GM18867 (cell line): Measurements from ENCODE around the gene NFATC1.

Experiments used
- ATAC-seq: cut with Tn5 transposase; IDR thresholded peaks from one replicate; pipeline ENCODE4 v1.9.1; 2021; ENCODE audit warnings: mild to moderate bottlenecking, moderate library complexity; ENCODE audit not compliant: unreplicated experiment

Gene NFATC1

GRCh38 chr18:79547413-79548076, 151.8 kb downstream of the NFATC1 start:
- no peak for ATAC-seq

DNA sequence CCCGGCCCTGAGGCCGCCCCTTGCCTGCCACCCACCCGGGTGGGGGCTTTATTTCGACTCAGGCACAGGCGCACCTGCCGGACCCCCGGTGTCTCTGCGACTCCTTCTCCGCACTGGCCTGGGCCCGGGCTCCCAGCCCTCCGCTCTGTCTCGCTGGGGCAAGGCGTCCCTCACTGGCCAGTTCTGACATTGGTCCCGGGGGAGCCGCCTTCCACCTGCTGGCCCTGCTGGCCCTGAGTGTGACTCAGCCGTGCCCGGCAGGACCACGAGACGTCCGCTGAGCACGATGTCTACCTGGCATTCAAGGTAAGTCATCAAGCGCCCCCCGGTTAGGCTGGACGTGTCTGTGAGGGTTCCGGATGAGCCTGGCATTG, 152.3 kb downstream of the NFATC1 start:
- ATAC-seq, result no peak

GRCh38 chr18:79548621-79548985, 152.9 kb downstream of the NFATC1 start:
- no peak for ATAC-seq

DNA sequence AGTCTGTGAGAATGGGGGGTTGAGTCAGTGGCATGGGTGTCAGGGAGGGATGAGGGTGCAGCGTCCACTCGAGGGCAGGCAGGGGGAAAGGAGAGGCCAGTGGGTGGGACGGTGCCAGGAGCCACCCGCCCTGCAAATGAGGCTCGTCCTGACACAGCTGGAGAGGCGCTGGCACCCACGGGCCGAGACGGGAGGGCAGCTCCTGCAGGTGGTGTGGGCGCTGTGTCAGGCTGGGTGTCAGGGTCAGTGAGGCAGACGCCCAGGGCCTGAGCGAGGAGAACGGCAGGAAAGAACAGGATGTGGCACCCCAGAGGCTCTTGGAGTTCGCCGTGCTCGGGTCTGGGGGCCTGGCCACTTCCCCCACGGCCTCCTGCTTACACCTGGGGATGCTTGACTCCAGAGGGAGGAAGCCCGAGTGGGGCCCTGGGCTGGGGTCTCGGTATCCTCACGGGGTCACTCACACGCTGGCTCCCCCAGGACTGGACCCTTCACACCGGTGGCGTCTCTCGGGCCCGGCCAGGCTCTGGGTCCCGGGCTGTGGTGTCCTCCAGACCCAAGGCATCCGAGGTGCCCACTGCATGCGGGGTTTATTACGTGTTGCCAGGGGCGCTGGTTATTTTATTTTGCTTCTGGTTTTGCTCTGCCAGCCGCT, 153.4 kb downstream of the NFATC1 start:
- no peak for ATAC-seq

GRCh38 chr18:79549638-79550000, 153.9 kb downstream of the NFATC1 start:
- ATAC-seq, result no peak

DNA sequence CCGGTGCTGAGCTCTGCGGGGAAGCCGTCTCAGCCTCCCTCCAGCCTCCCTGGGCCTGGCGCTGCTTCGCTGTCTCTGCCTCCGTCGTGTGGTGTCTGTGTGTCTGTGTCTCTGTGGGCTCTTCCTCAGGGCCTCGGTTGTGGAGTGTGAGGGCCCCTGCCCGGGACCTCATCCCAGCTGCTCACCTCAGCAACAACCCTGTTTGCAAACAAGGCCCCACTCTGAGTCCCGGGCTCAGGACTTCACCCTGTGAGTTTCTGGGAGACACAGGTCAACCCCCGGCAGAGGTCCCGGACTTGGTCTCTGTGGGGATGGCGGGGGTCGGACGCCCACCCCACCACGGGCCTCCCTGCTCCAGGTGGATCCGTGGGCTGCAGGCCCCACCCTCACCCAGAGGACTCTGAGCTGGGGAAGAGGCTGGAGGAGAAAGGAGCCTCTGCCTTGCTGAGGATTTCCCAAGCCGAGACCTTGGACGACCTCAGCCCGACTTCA, 156.5 kb downstream of the NFATC1 start:
- ATAC-seq, result no peak

DNA sequence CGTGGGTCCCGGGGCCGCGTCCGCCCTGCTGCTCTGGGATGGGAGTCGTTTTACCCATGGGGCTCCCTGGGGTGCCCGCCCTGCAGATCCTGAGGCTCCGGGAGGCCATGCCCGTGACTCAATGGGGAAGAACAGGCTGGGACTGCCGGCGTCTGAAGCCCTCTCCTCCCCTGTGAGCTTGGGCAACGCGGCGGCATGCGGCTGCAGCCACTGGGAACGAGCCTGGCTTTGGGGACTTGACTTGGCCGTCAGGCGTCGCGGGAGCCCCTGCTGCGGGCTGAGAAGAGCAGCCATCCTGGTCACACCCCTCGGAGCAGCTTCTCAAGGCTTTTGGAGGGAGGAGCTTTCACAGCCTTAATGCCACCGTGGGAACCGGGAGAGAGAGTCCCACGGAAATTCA, 157.0 kb downstream of the NFATC1 start:
- no peak for ATAC-seq

GRCh38 chr18:79553154-79553553, 157.4 kb downstream of the NFATC1 start:
- no peak for ATAC-seq

GRCh38 chr18:79553696-79554095, 158.0 kb downstream of the NFATC1 start:
- no peak for ATAC-seq

GRCh38 chr18:79554321-79554720, 158.6 kb downstream of the NFATC1 start:
- no peak for ATAC-seq

DNA sequence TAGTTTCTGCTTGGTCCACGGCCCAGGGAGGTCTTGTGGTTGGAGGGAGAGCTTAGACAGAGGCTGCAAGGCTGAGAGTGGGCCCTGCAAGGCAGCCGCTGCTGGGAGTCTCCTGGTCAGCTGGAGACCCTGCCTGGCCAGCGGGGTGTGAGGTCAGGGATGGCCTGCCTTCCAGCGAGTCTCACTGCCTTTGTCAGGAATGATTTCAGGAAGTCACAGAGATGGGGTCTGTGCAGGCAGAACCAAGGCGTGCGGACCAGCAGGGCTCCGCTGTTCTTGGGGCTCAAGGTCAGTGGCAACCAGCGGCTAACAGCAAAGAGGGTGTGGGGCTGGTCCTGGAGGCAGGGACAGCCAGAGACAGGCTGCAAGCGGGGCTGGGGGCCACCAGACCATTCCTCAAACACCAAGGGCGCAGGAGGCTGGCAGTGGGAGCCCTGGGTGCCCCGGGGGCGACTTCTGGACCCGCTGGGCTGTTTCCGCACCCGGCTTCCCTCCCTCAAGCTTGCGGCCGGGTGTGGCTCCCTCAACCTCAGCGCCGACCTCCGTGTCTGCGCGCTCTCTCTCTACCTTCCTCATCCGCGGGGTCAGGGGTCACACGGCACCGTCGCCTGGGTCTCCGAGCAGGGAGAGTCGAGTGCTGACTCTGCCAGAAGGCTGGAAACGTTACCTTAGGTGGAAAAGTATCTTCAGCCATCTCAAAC, 159.4 kb downstream of the NFATC1 start:
- no peak for ATAC-seq

GRCh38 chr18:79555885-79556284, 160.2 kb downstream of the NFATC1 start:
- ATAC-seq, result no peak

DNA sequence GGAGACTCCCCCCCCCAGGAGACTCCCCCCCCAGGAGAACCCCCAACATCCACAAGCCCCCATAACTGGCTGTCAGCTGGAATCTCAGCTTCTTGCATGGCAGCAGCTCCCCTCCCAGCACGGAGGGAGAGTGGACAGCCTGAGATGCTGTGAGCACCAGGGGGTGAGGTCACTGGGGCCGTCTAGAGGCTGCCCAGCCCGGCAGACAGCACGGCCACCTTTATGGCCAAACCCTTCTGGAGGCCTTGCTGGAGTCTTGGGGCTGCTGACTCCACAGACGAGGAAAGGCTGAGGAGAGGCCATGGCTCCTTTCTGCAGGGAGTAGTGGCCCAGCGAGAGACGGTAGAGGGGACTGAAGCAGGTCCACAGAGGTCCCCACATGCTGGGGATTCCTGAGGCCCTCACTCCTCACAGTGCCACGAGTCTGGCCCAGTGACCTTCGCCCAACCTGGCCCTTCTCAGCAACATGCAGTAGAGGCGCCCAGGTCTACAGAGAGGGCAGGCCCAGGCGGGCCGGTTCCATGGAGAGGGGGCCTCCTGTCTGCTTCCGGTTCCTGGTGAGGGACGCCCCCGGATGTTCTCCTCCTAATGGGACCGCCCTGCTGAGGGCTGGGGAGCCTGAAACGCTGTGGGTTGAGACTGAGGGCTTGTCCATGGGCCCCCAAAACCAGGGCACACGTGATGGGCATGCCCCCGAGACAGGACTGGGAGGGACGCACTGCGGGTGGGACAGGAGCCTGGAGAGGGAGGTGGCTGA, 161.3 kb downstream of the NFATC1 start:
- ATAC-seq, result no peak

- no peak for ATAC-seq
Measured at GRCh38 chr18:79558196-79558932, 162.6 kb downstream of the NFATC1 start.

GRCh38 chr18:79558933-79559416, 163.2 kb downstream of the NFATC1 start:
- ATAC-seq, result no peak

DNA sequence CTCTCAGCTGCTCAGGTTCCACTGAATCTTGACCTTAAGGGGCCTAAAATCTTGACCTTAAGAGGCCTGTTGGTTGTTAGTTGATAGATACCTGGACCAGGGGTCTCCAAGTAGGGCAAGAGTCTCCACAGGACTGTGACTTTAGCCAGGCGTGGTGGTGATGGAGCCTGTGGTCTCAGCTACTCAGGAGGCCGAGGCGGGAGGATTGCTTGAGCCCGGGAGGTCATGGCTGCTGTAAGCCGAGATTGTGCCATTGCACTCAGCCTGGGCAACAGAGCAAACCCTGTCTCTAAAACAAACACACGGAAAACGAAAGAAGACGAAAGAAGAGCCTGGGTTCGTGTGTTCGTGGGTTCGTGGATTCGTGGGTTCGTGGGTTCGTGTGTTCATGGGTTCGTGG, 163.7 kb downstream of the NFATC1 start:
- no peak for ATAC-seq

- ATAC-seq, result no peak
Measured at GRCh38 chr18:79560042-79560860, 164.5 kb downstream of the NFATC1 start.

DNA sequence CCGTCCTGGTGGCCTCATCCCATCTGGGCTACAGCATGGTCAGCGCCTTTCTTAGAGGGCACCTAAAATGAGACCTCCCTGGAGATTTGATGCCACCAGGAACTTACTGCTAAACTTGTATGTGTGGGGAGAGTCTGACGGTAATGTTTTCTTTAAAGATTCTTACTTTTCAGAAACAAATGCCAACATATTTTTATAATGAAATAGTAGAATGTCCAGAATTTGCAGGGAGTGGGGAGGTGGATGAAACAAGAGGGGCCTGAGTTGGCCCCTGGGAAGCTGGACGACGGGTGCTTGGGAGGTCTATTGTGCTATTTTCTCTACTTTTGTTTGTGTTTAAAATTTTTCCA, 165.1 kb downstream of the NFATC1 start:
- ATAC-seq, result no peak

DNA sequence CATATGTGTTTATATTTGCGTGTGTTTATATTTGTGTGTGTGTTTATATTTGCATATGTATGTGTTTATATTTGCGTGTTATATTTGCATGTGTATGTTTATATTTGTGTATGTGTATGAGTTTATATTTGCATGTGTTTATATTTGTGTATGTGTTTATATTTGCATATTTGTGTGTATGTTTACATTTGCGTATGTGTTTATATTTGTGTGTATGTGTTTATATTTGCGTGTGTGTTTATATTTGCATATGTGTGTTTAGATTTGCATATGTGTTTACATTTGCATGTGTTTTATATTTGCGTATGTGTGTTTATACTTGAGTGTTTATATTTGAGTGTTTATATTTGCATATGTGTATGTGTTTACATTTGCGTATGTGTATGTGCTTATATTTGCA, 168.2 kb downstream of the NFATC1 start:
- ATAC-seq, result no peak

GRCh38 chr18:79564441-79564840, 168.7 kb downstream of the NFATC1 start:
- no peak for ATAC-seq
